Measurements from ENCODE around the gene CELF6.
"Not testable (repeated sequence)": the region's sequence is repeated elsewhere in the genome, so short reads cannot be mapped to it uniquely, and the experiment has no call there.

GRCh38 chr15:72275635-72276325 is 44.2 kb downstream of the CELF6 start:
- TF ChIP-seq POLR2AphosphoS5 (IDR thresholded peaks at IDR 0.05; ENCODE audit: borderline replicate concordance, low read depth, low read length); EZH2 (IDR thresholded peaks at IDR 0.05): not testable (repeated sequence)
